D341Med (cell line): ENCODE results near the gene SH3RF1.

Experiments used
- DNase-seq: peaks from one replicate; pipeline ENCODE4 v3.0.0; 2012; ENCODE audit warnings: low spot score

Gene SH3RF1

DNA sequence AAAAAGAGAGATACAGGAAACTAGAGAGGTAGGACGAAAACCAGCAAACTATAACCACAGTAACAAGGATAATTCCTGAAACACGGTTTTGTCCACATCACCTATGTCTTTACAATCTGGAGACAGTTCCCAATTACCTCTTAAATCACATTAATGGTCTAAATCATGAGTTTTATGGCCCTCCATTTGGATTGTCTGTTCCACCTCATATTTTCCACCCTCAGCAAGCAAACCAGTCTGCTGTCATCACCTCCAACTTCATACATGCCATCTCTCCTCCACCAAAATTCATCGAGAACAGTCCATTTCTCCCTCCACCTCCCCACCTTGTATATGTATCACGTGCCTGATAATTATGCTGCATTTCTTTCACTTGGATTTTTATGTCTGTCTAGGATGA, 107.3 kb downstream of the SH3RF1 start:
- no peak for DNase-seq

DNA sequence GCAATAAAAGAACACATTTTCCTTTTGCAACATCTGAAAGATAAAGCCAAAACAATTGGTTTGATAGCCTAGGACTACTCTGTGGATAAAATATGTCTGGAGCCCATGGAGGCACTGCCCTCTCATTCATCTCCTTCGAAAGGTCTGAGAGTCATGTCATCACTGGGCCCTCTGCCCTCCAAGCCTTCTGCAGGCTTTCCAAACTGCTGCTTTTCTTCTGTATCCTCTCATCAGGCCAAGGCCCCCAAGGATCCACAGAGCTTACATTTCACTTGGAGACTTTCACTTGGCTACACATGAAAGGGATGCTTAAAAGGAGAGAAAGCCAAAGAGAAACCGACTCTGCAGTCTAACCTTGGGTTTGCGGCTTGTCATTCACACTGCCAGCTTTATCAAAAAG, 109.9 kb downstream of the SH3RF1 start:
- no peak for DNase-seq

DNA sequence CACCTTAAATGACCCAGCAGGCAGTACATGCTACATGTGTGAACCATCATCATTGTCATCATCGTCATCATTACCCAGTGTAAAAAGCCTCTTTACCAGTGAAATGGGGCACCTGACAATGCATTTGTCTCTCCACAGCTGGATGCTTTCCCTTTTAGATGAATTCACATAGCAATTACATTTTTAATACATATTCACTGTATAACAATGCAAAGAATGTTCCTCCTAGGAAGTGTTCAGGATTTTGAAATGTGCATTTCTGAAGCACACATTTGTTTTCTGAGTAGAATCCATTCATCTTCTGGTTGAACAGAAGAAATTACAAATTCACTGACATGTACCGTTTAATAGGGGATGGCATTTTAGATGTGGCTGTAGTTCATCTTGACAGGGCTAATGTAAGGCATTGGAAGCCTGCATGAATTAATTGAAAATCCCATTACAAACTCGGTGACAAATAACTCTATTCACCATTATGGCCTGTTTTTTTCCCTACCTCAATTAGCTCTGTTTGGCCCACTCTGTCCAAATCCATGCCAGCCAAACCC, 111.1 kb downstream of the SH3RF1 start:
- DNase-seq, result no peak

DNA sequence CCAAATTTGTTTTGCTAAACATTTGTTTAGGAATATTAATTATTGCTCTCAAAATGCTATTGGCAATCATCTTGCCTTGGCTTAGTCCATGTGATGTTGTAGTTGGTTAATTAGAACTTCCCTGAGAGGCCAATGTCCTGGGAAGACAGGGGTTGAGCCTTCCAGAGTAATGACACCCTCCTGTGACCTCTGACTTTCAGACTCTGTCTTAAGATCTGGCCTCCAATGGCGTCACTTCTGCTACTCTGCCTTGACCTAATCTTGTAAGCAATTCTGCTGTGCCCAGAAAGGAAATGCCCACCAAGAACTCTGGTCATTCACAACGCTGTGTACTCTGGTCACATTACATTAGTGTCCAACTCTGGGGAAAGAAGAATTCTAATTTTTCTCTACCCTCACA, 111.9 kb downstream of the SH3RF1 start:
- DNase-seq, result no peak

DNA sequence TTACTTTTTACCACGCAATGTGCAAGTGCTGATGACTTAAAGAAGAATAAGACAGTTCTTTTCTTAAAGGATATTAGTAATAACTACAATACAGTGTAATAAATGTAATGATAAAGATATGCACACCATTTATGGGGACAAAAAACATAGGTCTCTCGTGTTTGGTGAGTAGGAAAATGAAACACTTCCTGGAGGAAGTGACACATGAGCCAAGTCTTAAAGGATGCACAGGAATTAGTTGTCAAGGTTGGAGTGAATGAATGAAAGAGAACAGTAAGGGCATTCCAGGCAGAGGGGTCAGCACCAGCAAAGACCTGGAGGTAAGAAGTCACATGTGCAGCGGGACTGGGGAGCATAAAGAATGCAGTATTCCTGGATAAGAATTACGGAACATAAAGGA, 112.7 kb downstream of the SH3RF1 start:
- DNase-seq, result no peak

DNA sequence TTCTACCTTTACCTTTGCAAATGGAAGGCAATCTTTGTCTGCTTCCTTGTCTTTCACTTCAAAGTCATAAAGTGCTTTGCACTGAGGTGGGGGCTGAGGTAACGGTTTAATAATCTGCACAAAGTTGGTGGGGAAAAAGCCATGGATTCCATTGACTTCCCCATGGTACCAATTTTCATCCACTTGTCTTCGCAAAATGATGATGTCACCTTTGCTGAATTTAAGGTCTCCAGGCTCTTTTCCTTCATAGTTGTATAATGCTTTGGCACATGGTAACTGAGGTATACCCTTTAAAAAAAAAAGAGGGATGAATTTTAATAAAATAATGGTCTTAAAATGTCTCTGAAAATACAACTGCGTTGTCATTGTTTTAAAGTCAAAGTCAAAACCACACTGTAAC, 114.4 kb downstream of the SH3RF1 start:
- no peak for DNase-seq

DNA sequence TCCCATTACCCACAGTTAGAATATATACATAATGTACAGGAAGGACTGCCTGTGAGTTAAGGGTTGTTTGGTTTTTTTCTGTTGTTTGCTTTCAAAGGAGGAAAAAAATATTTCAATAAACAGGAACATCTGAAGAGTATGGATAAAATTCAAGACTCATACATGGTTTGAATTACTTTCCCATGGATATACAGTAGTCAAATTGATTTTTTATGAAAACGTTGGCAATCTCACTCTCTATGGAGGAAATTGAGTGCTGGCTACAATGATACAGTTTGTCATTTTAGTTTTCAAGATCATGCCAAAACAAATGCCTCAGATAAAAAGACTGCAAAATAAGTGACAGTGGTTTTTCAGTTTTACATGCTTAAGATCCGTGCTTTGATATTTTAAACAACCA, 116.6 kb downstream of the SH3RF1 start:
- no peak for DNase-seq

DNA sequence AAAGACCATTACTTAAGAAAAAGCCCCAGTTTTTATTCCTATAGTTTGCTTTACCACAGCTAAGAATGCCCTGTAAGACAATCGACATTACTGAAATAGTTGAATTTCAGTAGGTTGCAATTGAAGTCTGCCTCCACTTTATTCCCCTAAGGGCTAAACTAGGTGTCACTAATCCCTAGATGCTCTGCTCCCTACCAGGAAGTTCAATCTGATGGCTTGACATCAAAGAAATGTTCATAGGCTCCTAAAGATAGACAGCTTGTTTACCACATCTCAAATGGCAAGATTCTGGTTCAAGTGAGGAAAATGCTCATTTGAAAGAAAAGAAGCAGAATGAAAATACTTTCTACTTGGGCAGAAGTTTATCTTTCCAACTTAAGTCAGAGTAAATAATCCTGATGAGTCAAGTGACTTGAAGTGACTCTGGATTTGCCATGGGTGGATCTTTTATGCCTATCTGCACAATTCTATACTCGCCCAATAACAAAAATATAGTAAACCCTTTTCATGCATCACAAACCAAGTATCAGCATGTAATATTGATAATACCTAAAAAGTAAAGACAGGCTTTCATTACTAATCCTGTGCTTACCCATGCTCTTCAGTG, 117.2 kb downstream of the SH3RF1 start:
- no peak for DNase-seq

DNA sequence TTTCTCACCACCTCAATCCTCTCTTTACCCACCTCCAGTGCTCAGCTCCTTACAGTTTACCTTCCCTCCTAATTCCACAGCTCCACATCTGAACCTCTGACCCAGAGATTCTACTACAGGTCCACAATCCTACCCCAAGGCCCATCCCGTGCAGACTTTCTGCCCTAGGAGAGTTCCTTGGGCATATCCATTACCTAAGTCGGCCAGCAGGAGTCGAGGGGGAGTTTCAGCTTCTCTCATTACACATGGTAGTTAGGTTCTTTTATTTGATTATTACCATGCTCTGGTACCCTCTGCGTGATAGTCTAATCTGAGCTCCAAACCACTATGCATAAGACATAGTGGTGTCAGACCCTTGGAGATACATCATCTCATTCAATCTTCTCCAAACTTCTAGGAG, 117.9 kb downstream of the SH3RF1 start:
- DNase-seq, result no peak

DNA sequence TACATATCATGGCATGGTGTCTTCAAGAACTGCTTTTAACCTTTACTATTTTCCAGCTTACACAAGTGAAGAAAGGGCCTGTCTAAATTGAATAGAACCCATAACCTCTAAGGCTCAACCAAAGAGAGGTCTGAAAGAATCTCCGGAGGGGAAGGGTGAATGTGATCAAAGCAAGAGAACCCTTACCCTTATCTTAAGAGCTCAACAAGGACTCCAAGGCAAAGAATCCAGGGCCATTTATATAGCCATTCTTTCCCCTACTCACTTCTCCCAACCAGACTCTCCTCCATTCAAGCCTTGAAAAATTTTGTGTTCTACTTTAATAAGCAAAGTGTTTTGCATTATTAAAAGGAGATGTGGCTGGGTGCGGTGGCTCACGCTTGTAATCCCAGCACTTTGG, 118.7 kb downstream of the SH3RF1 start:
- no peak for DNase-seq

DNA sequence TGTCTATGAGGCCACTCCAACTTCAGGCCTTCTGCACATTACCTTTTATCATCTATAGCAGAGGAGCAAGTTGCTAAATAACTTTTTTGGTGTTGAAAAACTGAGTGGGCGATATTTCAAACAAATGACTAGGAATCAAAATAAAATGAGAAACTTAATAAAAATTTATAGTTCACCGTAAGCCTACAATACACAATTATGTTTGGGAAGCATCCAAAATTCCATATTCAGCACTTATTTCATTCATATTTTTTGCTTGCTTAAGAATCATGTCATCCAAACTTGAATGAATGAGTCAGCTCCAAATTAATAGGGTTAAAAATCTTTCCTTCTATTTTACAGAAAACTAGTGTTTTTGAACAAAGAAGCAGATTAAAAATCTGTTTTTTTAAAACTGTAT, 119.1 kb downstream of the SH3RF1 start:
- DNase-seq, result no peak

DNA sequence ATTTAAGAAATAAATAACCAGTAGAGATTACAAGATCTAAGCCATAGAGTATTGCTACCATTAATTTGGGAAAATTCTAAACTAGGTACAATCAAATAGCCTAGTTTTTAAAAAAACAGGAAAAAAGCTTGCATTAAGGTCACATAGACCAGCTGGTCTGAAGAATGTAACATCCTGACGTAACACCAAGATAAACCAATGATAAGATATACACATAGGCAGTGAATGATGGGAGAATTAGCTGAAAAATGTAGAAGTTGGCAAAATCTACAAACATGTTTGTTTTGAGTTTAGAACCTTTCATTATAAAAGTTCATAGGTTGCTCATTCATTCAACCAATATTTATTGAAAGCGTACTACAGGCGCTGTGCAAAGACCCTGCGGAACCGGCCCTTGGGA, 120.0 kb downstream of the SH3RF1 start:
- DNase-seq, result no peak

DNA sequence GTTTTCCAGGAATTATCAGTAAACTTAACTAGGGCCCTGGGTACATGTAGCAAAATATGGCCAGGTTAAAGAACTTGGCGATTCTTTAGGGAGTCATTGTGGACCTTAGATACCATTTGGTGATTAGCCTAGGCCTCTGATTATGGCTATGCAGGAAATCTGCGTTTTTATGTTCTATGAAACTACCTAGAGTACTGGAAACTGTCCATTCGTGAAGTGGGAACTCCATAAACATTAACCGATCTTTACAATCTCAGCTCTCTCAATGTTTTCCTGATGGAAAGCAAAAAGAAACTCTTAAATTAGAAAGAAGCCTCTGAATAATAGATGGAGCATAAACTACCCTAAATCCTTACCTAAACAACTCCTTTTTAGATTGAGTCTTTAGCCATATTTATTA, 121.9 kb downstream of the SH3RF1 start:
- no peak for DNase-seq

DNA sequence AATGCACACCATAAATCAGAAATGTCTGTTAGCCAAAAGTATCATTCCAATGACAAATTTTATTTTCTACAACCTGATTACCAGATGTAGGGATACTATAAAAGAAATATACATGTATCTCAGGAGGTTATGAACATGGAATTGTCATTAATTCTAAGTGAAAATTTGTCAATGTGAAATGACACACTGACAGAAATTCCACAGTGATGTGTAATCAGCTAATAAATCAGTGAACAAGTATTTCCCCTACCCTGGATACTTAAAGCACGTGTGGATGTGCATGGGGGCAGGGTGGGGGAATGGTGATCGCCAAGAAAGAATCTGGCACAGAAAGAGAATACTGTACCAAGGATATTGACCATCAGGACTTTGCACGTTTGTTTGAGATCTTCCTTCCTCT, 123.6 kb downstream of the SH3RF1 start:
- no peak for DNase-seq

DNA sequence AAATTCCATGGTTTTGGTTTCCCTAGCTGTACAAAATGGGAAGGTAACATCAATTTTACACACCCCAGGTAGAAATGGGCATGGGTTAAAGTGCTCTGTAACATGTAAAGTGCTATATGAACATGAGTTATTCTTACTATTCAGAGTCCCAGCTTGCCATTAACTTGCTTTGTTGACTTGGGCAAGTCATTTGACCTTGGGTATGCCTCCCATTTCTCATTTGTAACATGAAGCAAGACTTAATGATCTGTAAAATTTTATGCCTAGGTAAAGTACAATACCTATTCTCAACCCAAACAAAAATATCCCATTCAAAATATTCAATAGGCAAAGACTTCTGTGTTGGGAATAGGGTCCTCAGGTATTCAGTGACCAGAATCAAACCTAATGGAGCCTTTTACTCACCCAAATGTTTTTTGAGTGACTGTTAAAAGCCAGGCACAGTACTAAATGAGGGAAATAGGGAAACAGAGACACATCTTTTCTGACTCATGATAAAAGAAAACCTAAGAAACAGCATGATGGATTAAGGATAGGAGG, 126.6 kb downstream of the SH3RF1 start:
- no peak for DNase-seq

DNA sequence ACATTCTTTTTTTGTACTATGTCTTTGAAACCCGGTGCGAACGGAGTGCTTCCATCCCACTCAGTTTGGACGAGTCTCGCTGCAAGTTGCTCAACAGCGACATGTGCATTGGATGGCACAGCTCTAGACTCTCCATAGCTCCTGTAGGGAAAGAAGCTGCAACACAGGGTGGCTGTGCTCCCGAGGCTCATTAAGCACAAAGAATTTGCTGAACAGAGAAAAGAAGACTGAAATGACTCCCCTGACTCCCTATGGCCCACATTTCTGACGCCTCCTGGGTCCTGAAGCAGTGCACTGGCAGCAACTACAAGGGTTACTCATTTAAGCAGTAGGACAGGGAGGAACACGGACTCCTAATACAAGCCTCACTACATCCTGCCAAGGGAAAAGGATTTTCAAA, 127.4 kb downstream of the SH3RF1 start:
- no peak for DNase-seq

DNA sequence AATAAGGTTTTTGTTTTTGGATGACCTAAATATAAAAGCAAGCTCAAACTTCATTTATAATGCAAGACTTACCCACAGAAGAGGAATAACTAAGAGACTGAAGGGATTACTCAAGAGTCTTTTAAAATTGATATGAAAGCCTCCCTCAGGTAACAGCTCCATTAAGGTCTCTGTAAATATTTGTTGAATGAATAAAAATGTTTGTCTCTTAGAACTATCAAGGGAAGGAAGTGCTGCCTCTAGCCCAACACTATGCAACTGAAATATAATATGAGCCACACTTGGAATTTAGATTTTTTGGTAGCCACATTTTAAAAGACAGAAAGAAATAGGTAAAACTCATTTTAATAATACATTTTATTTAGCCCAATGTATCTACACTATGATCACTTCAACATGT, 127.8 kb downstream of the SH3RF1 start:
- DNase-seq, result no peak

DNA sequence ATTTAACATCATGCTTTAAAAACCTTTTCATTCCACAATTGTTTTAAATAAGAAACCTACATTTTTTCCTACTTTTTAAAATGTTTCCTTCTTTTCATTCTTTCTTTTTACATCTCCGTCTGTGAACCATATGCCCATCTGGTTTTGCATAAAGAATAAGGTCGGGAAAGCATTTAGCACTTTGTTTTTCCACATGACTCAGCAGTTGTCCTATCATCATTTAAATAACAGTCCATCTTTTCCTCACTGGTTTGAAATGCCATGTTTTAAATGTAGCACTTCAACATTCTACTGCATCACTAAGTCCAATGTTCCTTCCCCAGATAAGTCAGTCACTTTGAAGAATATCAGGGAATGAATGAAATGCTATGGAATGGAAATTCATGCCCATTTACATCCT, 128.4 kb downstream of the SH3RF1 start:
- DNase-seq, result no peak

DNA sequence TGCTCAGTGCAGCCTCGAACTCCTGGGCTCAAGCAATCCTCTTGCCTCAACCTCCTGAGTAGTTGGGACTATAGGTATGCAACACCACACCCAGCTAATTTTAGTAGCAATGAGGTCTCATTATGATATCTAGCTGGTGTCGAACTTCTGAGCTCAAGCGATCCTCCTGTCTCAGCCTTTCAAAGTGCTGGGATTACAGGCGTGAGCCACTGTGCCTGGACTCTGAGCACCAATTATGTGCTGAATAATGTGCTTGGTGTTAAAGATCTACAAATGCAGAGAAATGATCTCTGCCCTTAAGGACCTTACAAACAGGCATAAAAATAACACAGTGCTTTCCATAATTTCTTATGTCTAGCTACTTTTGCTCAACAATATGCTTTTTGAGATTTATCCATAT, 131.7 kb downstream of the SH3RF1 start:
- DNase-seq, result no peak

DNA sequence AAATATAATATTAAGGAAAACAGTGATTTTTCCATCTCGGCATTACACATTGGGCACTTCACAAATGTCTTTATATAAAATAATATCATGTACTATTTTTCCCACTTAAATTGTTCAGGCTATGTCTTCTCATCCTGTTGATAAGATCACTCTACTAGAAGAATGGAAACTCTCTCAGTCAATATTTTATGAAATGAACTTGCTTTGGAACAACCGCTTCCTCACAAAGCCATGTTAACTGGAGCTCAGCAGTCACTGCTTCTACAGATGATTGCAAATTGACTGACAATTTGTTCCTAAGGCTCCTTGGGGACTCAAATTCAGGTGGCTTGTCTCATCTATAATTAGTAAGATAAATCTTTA, 133.2 kb downstream of the SH3RF1 start:
- no peak for DNase-seq

DNA sequence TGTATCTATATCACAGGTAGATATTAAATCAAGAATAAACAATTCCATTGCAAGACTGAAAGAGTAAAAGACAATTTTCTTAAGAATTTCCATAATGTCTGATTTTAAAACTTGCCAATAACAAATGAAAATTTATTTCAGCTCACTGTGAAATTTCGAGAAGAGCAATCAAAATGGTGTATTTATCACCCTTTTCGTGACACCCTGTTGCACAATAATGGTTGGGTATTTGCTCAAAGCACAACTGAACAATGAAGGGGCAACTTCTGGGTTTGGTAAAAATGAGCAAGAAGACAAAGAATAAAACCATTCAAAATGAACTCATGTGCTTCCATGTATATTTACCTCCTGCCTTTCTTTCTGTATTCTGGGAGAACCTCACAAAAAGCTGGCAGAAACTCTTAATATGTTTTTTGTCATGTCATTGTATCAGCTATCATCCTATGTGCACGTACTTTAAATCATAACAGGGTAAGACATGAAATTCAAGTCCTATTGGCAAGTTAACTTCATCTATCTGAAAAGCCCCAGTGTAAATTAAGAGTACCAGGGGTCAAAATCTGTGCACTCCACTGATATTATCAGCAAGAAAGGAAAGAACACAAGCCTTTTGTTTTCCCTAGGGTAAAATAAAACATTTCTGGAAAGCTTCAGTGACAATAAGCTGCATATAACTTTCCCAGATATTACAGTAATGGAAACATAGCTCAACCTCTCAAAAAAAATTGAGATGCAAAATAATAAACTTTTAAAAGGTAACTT, 133.8 kb downstream of the SH3RF1 start:
- no peak for DNase-seq

DNA sequence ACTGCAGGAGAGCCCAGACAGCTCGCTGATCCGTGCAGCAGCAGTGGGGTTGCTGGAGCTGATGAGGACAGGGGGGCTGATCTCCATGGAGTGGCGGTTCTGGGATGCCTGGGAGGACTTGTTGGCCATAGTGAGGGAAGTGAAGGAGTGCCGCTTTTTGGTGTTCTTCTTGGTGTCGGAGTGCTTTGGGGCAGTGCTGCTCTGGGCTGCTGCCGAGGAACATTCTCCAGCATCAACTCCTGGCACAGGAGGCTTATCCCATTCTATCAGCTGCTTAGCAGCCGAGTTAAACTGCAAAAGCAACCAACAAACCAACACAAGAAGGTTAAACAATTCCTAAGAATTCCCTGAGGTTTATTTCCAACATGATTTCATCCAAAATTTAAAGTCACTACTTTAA, 134.4 kb downstream of the SH3RF1 start:
- no peak for DNase-seq

DNA sequence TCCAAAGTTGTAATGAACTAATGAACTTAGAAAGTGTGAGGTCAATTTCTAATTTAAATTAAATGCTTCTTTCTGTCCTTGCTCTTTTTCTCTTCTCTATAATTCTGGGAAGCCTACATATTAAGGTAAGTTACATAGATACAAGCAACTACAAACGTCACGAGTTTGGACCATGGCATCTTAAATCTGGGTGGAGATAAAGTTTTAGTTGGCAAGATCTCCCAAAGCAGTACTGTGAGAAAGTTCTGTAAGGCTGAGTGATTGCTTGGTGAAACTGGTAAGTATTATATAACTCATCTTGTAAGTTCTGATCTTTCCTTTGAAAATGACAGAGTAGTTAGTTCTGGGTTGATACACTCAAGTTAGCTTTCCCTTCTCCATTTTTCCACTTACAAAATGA, 135.0 kb downstream of the SH3RF1 start:
- DNase-seq, result no peak

DNA sequence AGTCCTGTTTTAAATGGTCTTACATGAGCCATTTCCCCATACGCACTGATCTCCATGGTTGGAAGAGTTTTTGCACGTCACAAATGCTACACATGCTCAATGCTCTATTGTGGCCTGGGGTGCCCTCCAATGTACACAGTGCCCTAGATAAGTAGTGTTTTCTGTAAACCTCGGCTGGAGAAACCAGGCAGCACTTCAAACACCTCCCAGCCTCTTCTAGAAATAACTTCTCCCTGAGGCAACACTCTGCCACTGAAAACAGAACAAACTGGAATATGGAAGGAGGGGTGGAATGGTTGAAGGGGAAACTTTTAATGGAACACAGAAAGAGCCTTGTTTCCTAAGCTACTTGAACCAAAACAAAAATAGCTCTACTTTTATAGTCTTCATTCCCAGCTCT, 136.8 kb downstream of the SH3RF1 start:
- no peak for DNase-seq
